PC-3 (cell line): ENCODE measurements around the gene MYO10. TPM values are rescaled to one million over a fixed set of nuclear protein-coding genes. Genes with fewer than 3 reads are reported as not detected.
A peak's percentile ranks its signal among the peaks of the same experiment; 100 is the strongest.

ENCODE experiments used
- ATAC-seq: fragments of 200-7000 bp; cut with Tn5 transposase; 2 replicates; pipeline ENCODE4 v1.9.1; 2020; ENCODE audit warnings: mild to moderate bottlenecking, moderate library complexity
- BruUV-seq: library from RNA; stranded (reverse); fragments of 400-500 nt; replicated peaks from 2 replicates; lab custom pipeline; 2021; lab: Mats Ljungman, UMichigan
- CTCF ChIA-PET: fragments of 300-600 bp; sonication (Branson Sonifier 250); formaldehyde crosslinking; loops from one replicate; lab custom pipeline; 2022; ENCODE audit warnings: antibody characterized with exemption; lab: Charles Lee
- POLR2A ChIA-PET: fragments of 300-600 bp; sonication (Branson Sonifier 250); formaldehyde crosslinking; loops from one replicate; lab custom pipeline; 2022; ENCODE audit warnings: antibody characterized with exemption; ENCODE audit not compliant: unreplicated experiment; lab: Charles Lee
- DNase-seq: peaks from one replicate; pipeline ENCODE4 v3.0.0-alpha.2; 2015
- H2AFZ ChIP-seq: fragments of 300-600 bp; sonication (generic); 2 replicates; pipeline ENCODE4 v1.6.0; 2016; ENCODE audit warnings: antibody characterized with exemption, low read length
- H3F3A ChIP-seq: fragments of 300-600 bp; sonication (generic); one replicate; pipeline ENCODE4 v1.6.0; 2017; ENCODE audit warnings: antibody characterized with exemption, low read length, control low read depth, mild to moderate bottlenecking; ENCODE audit not compliant: unreplicated experiment
- H3K27ac ChIP-seq: fragments of 300-600 bp; sonication (generic); 2 replicates; pipeline ENCODE4 v1.5.1; 2016; ENCODE audit warnings: mild to moderate bottlenecking, low read length
- H3K27me3 ChIP-seq: fragments of 300-600 bp; sonication (generic); 2 replicates; pipeline ENCODE4 v1.6.1; 2016; ENCODE audit warnings: low read length, mixed read lengths
- H3K36me3 ChIP-seq: fragments of 300-600 bp; sonication (generic); 2 replicates; pipeline ENCODE4 v1.6.1; 2016; ENCODE audit warnings: low read depth, mixed run types, low read length, mixed read lengths
- H3K4me1 ChIP-seq: fragments of 300-600 bp; sonication (generic); 2 replicates; pipeline ENCODE4 v1.5.1; 2016; ENCODE audit warnings: low read length; ENCODE audit not compliant: insufficient read depth
- H3K4me2 ChIP-seq: fragments of 300-600 bp; sonication (generic); 2 replicates; pipeline ENCODE4 v1.6.0; 2016; ENCODE audit warnings: low read length
- H3K4me3 ChIP-seq: fragments of 300-600 bp; sonication (generic); 2 replicates; pipeline ENCODE4 v1.5.1; 2016; ENCODE audit warnings: mild to moderate bottlenecking, low read length, mixed read lengths
- H3K79me2 ChIP-seq: fragments of 300-600 bp; sonication (generic); 2 replicates; pipeline ENCODE4 v1.6.1; 2017; ENCODE audit warnings: low read length, mixed read lengths
- H3K9ac ChIP-seq: fragments of 300-600 bp; sonication (generic); 2 replicates; pipeline ENCODE4 v1.6.0; 2016; ENCODE audit warnings: mild to moderate bottlenecking, low read length
- H3K9me2 ChIP-seq: fragments of 300-600 bp; sonication (generic); replicated peaks from 2 replicates; pipeline ENCODE4 v1.6.1; 2016; ENCODE audit warnings: mixed run types, low read length, mixed read lengths
- H3K9me3 ChIP-seq: fragments of 300-600 bp; sonication (generic); 2 replicates; pipeline ENCODE4 v1.6.1; 2016; ENCODE audit warnings: low read length, mixed read lengths
- H4K20me1 ChIP-seq: fragments of 300-600 bp; sonication (generic); 2 replicates; pipeline ENCODE4 v1.6.1; 2016; ENCODE audit warnings: low read length, mixed read lengths
- CTCF ChIP-seq: fragments of 300-600 bp; sonication (generic); conservative IDR thresholded peaks from 2 replicates; pipeline ENCODE4 v1.5.1; 2017; ENCODE audit warnings: antibody characterized with exemption, low read depth, mild to moderate bottlenecking, low read length
- EZH2 ChIP-seq: fragments of 300-600 bp; sonication (generic); IDR thresholded peaks from one replicate; pipeline ENCODE4 v1.6.1; 2017; ENCODE audit warnings: antibody characterized with exemption, mild to moderate bottlenecking, low read length; ENCODE audit not compliant: unreplicated experiment
- EZH2phosphoT487 ChIP-seq: fragments of 300-600 bp; sonication (generic); IDR thresholded peaks from 2 replicates; pipeline ENCODE4 v1.6.1; 2018; ENCODE audit warnings: mild to moderate bottlenecking, antibody characterized with exemption, low read length, borderline replicate concordance
- intact Hi-C: fragments of 100-400 bp; cut with micrococcal nuclease; formaldehyde crosslinking; loops from 2 replicates; pipeline ENCODE4 v1.9.0; 2023
- total RNA-seq: library from RNA; depleted of rRNA; stranded (reverse); fragments of >200 nt; gene quantifications from 2 replicates; pipeline ENCODE4 v1.2.3, GENCODE V29; 2014

The MYO10 gene
- total RNA-seq, 1 experiment from 2014 or later = 52.3 TPM

DNA sequence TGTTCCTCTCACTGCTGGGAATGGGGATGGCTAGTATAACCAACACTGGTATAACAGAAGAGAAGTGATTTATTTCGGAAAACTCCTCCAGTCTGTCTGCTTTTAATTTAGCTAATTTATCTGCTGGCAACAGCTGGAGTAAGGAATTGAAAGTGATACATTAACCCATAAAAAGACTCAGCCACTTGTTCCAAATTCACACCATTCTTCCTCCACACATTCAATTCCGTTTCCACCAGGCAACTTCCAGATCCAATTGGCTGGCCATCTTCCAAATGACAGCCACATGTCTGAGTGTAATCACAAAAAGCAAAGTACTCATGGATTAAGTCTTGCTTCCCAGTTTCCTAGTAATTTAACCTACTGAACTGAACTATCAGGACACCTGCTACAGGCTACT, 242.2 kb downstream of the MYO10 start:
- no peak overlapping the region for H3K9ac ChIP-seq
- H3K4me2 ChIP-seq = no peak overlapping the region
- no peak overlapping the region for H2AFZ ChIP-seq
- TF ChIP-seq EZH2phosphoT487 = no peak
- no peak for TF ChIP-seq CTCF
- TF ChIP-seq EZH2 = no peak
- no TSS peak for BruUV-seq
- H3K27ac ChIP-seq = no peak overlapping the region
- no peaks in the 10 kb centered on the region for H3K4me1 ChIP-seq
- DNase-seq = no peak
- intact Hi-C loops = no loop called here
- H3K36me3 ChIP-seq = peaks cover 18% of the 10 kb centered on the region
- H3K79me2 ChIP-seq = no peaks in the 10 kb centered on the region
- CTCF ChIA-PET = no interaction called here
- H3K9me3 ChIP-seq = no peaks in the 10 kb centered on the region
- H4K20me1 ChIP-seq = no peaks in the 10 kb centered on the region
- H3F3A ChIP-seq = no peaks in the 10 kb centered on the region
- no peak for ATAC-seq
- POLR2A ChIA-PET = no interaction called here
- H3K27me3 ChIP-seq = no peaks in the 10 kb centered on the region
- H3K4me3 ChIP-seq = no peak overlapping the region
- H3K9me2 ChIP-seq = no peaks in the 10 kb centered on the region

- Histone ChIP-seq H3K27ac (no peak overlapping the region), H3K9me3 (no peaks in the 10 kb centered on the region), H3K79me2 (no peaks in the 10 kb centered on the region), H3F3A (no peaks in the 10 kb centered on the region), H3K4me1 (no peaks in the 10 kb centered on the region), H3K4me3 (no peak overlapping the region), H3K9me2 (no peaks in the 10 kb centered on the region), H3K4me2 (no peak overlapping the region), H4K20me1 (no peaks in the 10 kb centered on the region), H3K27me3 (no peaks in the 10 kb centered on the region), H2AFZ (no peak overlapping the region), H3K9ac (no peak overlapping the region), H3K36me3 (peaks cover 27% of the 10 kb centered on the region)
- no TSS peak for BruUV-seq
- CTCF ChIA-PET = no interaction called here
- TF ChIP-seq CTCF (no peak), EZH2phosphoT487 (no peak), EZH2 (no peak)
- POLR2A ChIA-PET = interaction anchor here (0.6 kb wide), 1 partner anchor 65 kb away, joined by 3 read pairs; no protein-coding TSS in a partner anchor
- intact Hi-C loops = loop anchor here (2.0 kb wide), 1 partner anchor 511 kb away; no protein-coding TSS in a partner anchor
- no peak for DNase-seq
- ATAC-seq = no peak
Measured at GRCh38 chr5:16691731-16692130, 244.4 kb downstream of the MYO10 start.

- intact Hi-C loops = loop anchor here (2.0 kb wide), 1 partner anchor 512 kb away; no protein-coding TSS in a partner anchor
- TF ChIP-seq EZH2phosphoT487 = no peak
- no peak for TF ChIP-seq EZH2
- TF ChIP-seq CTCF = peak; percentile 98
Measured at GRCh38 chr5:16690243-16690852, 245.7 kb downstream of the MYO10 start.

More at GRCh38 chr5:16690243-16690852, 245.7 kb downstream of the MYO10 start:
- DNase-seq (peak; percentile 87), ATAC-seq (peak; percentile 90)
- Histone ChIP-seq H3K9ac (no peak overlapping the region), H3K36me3 (peaks cover 27% of the 10 kb centered on the region), H4K20me1 (no peaks in the 10 kb centered on the region), H3K9me3 (no peaks in the 10 kb centered on the region), H2AFZ (no peak overlapping the region), H3K27me3 (no peaks in the 10 kb centered on the region), H3K79me2 (no peaks in the 10 kb centered on the region), H3K9me2 (no peaks in the 10 kb centered on the region), H3F3A (no peaks in the 10 kb centered on the region), H3K4me3 (no peak overlapping the region), H3K4me2 (no peak overlapping the region), H3K4me1 (no peaks in the 10 kb centered on the region), H3K27ac (no peak overlapping the region)
- no TSS peak for BruUV-seq
- ChIA-PET CTCF (no interaction called here), POLR2A (no interaction called here)
